SK-N-SH treated with all-trans-retinoic acid at 6 μM for 48 hours (cell line): Measurements from ENCODE around the gene PPME1.

ENCODE experiments used
- SNAI2 ChIP-seq: fragments of 250-450 bp; sonication (Bioruptor Pico); IDR thresholded peaks from 2 replicates; pipeline ENCODE4 v1.5.0; 2020; ENCODE audit warnings: mild to moderate bottlenecking, moderate library complexity
- TCF4 ChIP-seq: fragments of 250-450 bp; sonication (Bioruptor Pico); IDR thresholded peaks from 2 replicates; pipeline ENCODE4 v1.8.0; 2021; ENCODE audit warnings: mild to moderate bottlenecking, moderate library complexity, borderline replicate concordance
- TSHZ2 ChIP-seq: fragments of 250-450 bp; sonication (Bioruptor Pico); IDR thresholded peaks from 2 replicates; pipeline ENCODE4 v1.5.0; 2020; ENCODE audit warnings: mild to moderate bottlenecking, moderate library complexity
- ZNF8 ChIP-seq: fragments of 450-650 bp; formaldehyde crosslinking; IDR thresholded peaks from 2 replicates; pipeline ENCODE4 v1.5.0; 2020; ENCODE audit warnings: mild to moderate bottlenecking, moderate library complexity

GRCh38 chr11:74170694-74171629, at the start of gene PPME1, which contains the start of gene C2CD3:
- no peak for TF ChIP-seq TCF4 (CRISPR knock-in tag)
- no peak for TF ChIP-seq ZNF8 (CRISPR knock-in tag)
- TF ChIP-seq TSHZ2 (CRISPR knock-in tag) = no peak
- no peak for TF ChIP-seq SNAI2 (CRISPR knock-in tag)
